SJSA1 (cell line): ENCODE results near the gene LAMA3. TPM values are rescaled to one million over a fixed set of nuclear protein-coding genes. Genes with fewer than 3 reads are reported as not detected.

Experiments
- DNase-seq, 2 experiments: peaks; one replicate each; pipeline ENCODE4 v3.0.0-alpha.2; 2015 to 2020; ENCODE audit warnings: low spot score in 2 of 2, low read depth in 1 of 2
- H3K27ac ChIP-seq: fragments of 250-450 bp; sonication (Bioruptor Pico); 2 replicates; pipeline ENCODE4 v1.5.1; 2020; ENCODE audit warnings: mild to moderate bottlenecking, moderate library complexity
- H3K27me3 ChIP-seq: fragments of 250-450 bp; sonication (Bioruptor Pico); replicated peaks from 2 replicates; pipeline ENCODE4 v1.5.1; 2020; ENCODE audit warnings: mild to moderate bottlenecking, moderate library complexity
- H3K36me3 ChIP-seq: fragments of 250-450 bp; sonication (Bioruptor Pico); 2 replicates; pipeline ENCODE4 v1.5.1; 2020; ENCODE audit warnings: mild to moderate bottlenecking
- H3K4me1 ChIP-seq: fragments of 250-450 bp; sonication (Bioruptor Pico); replicated peaks from 2 replicates; pipeline ENCODE4 v1.6.1; 2021; ENCODE audit warnings: mild to moderate bottlenecking
- H3K4me3 ChIP-seq: fragments of 250-450 bp; sonication (Bioruptor Pico); 2 replicates; pipeline ENCODE4 v1.5.1; 2020; ENCODE audit warnings: mild to moderate bottlenecking
- H3K9me3 ChIP-seq: fragments of 250-450 bp; sonication (Bioruptor Pico); replicated peaks from 2 replicates; pipeline ENCODE4 v1.5.1; 2020; ENCODE audit warnings: mild to moderate bottlenecking
- total RNA-seq: library from RNA; depleted of rRNA; stranded (reverse); fragments of >200 nt; shearing (Covaris generic); gene quantifications from 2 replicates; pipeline ENCODE4 v1.2.3, GENCODE V29; 2014

LAMA3 gene
- total RNA-seq, 1 experiment from 2014 or later = 0.61 TPM

DNA sequence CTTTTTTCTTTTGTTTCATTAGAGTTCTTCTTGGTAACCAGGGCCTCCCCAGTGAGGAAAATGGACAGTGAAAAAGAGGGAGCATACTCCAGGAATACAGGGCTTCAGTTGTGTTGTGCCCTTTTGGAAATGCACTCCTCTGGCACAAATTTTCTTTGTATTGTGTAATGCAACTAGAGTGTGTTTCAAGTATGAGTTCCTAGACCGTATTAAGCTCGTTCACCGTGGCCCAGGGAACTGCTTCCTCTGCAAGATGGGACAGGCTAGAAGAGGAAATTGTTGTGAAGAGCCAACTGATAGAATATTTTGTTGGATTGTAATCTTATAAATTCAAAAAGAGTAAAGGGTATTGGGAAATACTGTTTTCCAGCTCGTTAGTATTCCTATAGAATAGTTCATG, 188.1 kb downstream of the LAMA3 start:
- no peaks in the 10 kb centered on the region for H3K4me1 ChIP-seq
- H3K27ac ChIP-seq = no peak overlapping the region
- no peak overlapping the region for H3K4me3 ChIP-seq
- H3K36me3 ChIP-seq = no peaks in the 10 kb centered on the region
- H3K27me3 ChIP-seq = no peaks in the 10 kb centered on the region
- no peak for DNase-seq
- no peaks in the 10 kb centered on the region for H3K9me3 ChIP-seq

GRCh38 chr18:23878336-23878900, 189.2 kb downstream of the LAMA3 start:
- no peaks in the 10 kb centered on the region for H3K4me1 ChIP-seq
- DNase-seq = no peak
- H3K36me3 ChIP-seq = no peaks in the 10 kb centered on the region
- H3K27ac ChIP-seq = no peak overlapping the region
- no peaks in the 10 kb centered on the region for H3K27me3 ChIP-seq
- H3K4me3 ChIP-seq = no peak overlapping the region
- H3K9me3 ChIP-seq = no peaks in the 10 kb centered on the region

- DNase-seq = no peak
- H3K36me3 ChIP-seq = no peaks in the 10 kb centered on the region
- H3K9me3 ChIP-seq = no peaks in the 10 kb centered on the region
- no peak overlapping the region for H3K4me3 ChIP-seq
- no peaks in the 10 kb centered on the region for H3K27me3 ChIP-seq
- no peaks in the 10 kb centered on the region for H3K4me1 ChIP-seq
- H3K27ac ChIP-seq = no peak overlapping the region
Measured at GRCh38 chr18:23879126-23879525, 189.9 kb downstream of the LAMA3 start.

DNA sequence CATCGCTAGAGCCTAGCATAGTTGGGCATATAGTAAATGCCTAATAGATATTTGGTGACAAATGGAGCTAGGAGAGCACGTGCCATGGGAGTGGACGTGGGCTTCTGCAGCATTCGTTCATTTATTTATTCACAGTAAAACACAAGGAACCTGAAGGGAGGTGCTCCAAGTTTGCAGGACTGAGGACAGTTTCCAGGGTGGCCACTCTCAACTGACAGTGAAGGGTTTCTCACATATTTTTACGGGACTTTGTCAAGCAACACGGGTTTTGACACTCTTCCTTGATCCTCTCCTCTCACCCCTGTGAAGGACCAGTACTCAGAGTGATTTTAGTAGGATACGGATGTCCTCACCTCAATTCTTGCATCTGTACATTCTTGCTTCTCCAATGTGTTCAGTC, 190.3 kb downstream of the LAMA3 start:
- no peak overlapping the region for H3K27ac ChIP-seq
- DNase-seq = no peak
- H3K4me1 ChIP-seq = no peaks in the 10 kb centered on the region
- no peaks in the 10 kb centered on the region for H3K9me3 ChIP-seq
- H3K4me3 ChIP-seq = no peak overlapping the region
- no peaks in the 10 kb centered on the region for H3K27me3 ChIP-seq
- no peaks in the 10 kb centered on the region for H3K36me3 ChIP-seq

DNA sequence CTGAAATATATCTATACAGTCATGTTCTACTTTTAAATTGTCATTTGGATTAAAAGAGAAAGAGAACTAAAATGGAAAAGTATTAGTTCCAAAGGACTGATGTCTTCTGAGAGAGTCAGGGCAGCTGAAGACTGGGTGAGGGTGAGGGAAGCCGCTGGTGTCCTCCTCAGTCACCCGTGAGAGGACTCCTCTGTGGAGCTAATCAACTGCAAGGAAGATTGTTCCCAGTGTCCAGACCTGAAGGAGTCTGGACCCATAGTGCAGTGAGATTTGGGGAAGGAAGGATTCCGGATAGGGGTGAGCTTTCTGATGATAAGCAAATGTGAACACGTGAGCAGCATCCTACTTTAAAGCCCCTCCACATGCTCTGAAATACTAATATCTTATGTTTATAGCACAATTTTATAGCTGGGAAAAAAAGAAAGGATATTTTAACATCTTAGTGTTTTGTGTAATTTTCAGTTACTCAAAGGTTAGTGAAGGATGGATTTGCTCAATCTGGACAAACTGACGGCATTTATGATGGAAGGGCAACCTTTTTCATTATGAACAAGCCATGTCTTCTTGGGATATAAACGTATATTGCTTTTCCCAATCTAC, 190.8 kb downstream of the LAMA3 start:
- Histone ChIP-seq H3K27me3 (no peaks in the 10 kb centered on the region), H3K4me1 (no peaks in the 10 kb centered on the region), H3K4me3 (no peak overlapping the region), H3K9me3 (no peaks in the 10 kb centered on the region), H3K36me3 (no peaks in the 10 kb centered on the region), H3K27ac (no peak overlapping the region)
- no peak for DNase-seq

DNA sequence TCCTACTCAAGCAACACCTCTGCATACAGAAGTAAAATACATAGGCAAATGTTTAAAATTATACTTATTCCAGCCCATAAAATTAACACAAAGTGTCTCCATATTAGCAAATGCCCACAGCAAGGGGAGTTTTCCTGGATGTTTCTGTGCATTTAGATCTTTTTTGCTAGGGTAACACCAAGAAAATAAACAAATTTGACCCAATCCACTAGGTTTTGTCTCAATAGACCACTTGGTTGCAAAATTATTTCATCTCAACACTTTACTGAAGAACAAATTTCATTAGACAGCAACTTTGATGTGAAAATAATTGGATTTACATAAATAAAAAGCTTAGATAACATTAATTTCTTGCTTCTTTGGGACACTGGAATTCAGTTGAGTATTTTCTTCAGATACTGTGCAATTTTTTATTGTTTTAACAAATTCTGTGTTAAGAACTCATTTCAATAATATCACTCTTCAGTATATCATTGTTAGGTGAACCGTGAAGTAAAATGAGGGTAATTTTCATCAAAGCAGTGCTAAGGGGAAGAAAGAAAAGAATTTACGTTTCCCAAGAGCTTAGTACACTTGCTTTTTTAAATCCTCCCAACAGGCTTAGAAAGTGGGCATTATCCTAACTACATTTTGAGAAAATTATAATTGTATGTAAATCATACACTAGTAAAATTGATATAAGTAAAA, 191.8 kb downstream of the LAMA3 start:
- H3K4me3 ChIP-seq = no peak overlapping the region
- DNase-seq = no peak
- no peaks in the 10 kb centered on the region for H3K27me3 ChIP-seq
- no peak overlapping the region for H3K27ac ChIP-seq
- H3K36me3 ChIP-seq = no peaks in the 10 kb centered on the region
- H3K4me1 ChIP-seq = no peaks in the 10 kb centered on the region
- no peaks in the 10 kb centered on the region for H3K9me3 ChIP-seq

GRCh38 chr18:23881778-23882177, 192.5 kb downstream of the LAMA3 start:
- Histone ChIP-seq H3K9me3 (no peaks in the 10 kb centered on the region), H3K4me1 (no peaks in the 10 kb centered on the region)

DNA sequence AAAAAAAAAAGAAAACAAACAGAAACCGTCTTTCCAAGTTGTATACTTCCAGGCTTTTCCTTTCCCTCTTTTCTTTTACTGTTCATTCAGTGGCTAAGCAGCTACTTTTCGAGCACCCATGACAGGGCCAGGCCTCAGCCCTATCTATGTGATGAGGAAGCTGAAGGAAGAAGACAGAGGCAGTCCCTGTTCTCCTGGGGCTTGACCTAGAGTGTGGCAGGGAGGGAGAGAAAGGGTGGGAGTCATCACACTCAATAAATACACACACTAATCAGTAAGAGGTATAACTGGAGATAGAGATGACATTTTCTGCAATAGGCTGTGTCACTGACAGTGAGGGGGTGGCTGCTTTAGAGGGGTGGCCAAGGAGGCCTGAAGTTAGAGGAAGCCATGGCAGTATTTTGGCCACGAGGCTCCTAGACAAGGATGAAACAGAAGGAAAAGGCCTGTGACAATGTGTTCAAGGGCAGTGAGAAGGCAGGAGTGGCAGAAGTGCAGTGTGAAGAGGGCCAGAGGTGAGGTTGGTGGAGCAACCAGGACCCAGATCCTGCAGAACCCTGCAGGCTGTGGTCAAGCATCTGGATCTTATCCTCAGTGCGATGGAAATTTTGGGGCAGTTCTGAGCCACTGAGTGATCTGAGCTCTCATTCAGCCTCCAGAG, 193.5 kb downstream of the LAMA3 start:
- Histone ChIP-seq H3K4me1 (no peaks in the 10 kb centered on the region), H3K4me3 (no peak overlapping the region), H3K36me3 (no peaks in the 10 kb centered on the region), H3K9me3 (no peaks in the 10 kb centered on the region), H3K27ac (no peak overlapping the region), H3K27me3 (no peaks in the 10 kb centered on the region)
- DNase-seq = no peak

More at GRCh38 chr18:23881778-23882177, 192.5 kb downstream of the LAMA3 start:
- Histone ChIP-seq H3K36me3 (no peaks in the 10 kb centered on the region), H3K27ac (no peak overlapping the region), H3K4me3 (no peak overlapping the region), H3K27me3 (no peaks in the 10 kb centered on the region)
- no peak for DNase-seq

GRCh38 chr18:23883277-23883790, 194.1 kb downstream of the LAMA3 start:
- H3K4me3 ChIP-seq = no peak overlapping the region
- H3K4me1 ChIP-seq = no peaks in the 10 kb centered on the region
- no peak overlapping the region for H3K27ac ChIP-seq
- no peaks in the 10 kb centered on the region for H3K27me3 ChIP-seq
- no peaks in the 10 kb centered on the region for H3K9me3 ChIP-seq
- H3K36me3 ChIP-seq = no peaks in the 10 kb centered on the region
- no peak for DNase-seq

DNA sequence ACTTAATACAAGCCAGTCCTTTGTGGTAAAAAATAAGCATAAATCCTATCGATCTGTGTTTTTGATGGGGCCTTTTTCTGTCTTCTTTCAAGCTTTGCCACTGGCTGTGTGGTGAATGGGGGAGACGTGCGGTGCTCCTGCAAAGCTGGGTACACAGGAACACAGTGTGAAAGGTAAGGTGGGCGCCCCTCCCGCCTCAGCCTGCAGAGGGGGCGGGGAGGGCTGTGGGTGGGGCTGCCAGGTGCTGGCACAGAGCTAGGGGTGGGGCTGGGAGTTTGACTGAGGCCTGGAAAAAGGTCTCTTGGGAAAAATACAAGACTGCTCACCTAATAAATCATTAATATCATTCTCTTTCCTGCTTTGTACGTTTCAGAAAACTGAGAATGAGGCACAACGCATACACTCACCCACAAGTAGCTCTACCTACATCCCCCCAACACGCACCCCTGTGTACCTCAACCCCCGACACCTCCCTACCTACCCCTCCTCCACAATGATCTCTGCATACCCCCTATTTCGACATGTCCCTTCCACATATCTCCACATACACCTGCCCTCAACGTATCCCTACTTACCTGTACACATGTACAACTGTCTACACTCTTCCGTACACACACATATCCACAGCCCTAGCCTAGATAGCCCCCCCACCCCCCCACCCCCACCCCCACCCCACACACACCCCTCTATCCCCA, 195.6 kb downstream of the LAMA3 start:
- no peaks in the 10 kb centered on the region for H3K27me3 ChIP-seq
- no peak for DNase-seq
- no peaks in the 10 kb centered on the region for H3K9me3 ChIP-seq
- no peaks in the 10 kb centered on the region for H3K4me1 ChIP-seq
- H3K36me3 ChIP-seq = no peaks in the 10 kb centered on the region
- no peak overlapping the region for H3K27ac ChIP-seq
- no peak overlapping the region for H3K4me3 ChIP-seq

GRCh38 chr18:23885750-23886149, 196.5 kb downstream of the LAMA3 start:
- no peak for DNase-seq
- H3K27ac ChIP-seq = no peak overlapping the region
- no peaks in the 10 kb centered on the region for H3K36me3 ChIP-seq
- no peaks in the 10 kb centered on the region for H3K27me3 ChIP-seq
- H3K4me3 ChIP-seq = no peak overlapping the region
- no peaks in the 10 kb centered on the region for H3K4me1 ChIP-seq
- H3K9me3 ChIP-seq = no peaks in the 10 kb centered on the region

DNA sequence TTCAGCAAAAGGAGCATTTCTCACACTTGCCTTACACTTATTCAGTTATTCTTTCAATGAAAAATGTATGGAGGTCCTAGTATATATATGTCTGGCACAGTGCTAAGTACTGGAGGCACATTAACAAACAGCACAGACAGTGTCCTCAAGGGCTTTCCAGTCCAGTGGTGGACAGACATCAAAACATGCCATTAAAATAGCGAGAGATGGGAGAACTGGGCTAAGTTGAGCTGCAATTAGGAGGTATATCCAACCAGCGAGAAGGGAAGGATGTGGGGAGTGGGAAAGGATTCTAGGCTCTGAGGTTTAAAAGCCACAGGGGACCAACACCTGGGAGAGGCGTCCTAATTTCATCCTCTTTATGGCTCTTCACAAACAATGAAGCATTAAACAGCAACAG, 197.8 kb downstream of the LAMA3 start:
- Histone ChIP-seq H3K4me1 (no peaks in the 10 kb centered on the region), H3K27ac (no peak overlapping the region), H3K9me3 (no peaks in the 10 kb centered on the region), H3K4me3 (no peak overlapping the region), H3K27me3 (no peaks in the 10 kb centered on the region), H3K36me3 (no peaks in the 10 kb centered on the region)
- no peak for DNase-seq

DNA sequence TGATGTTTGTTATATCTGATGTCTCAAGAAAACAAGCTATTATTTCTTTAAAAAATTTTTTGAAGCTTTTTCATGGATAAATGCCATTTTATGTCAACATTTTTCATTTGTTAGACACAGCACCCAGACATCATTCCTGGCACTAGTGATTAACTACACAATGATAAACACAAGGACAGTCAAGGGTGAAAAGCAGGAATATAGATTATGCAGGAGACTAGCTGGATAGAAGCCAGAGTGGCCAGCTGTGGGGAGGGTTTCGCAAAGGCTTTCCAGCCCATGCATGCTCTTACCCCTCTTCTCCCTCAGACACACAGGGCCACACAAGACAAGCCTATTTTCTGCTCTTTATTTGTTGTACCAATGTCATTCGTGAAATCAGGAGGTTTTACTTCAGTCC, 198.2 kb downstream of the LAMA3 start:
- Histone ChIP-seq H3K4me1 (no peaks in the 10 kb centered on the region), H3K27me3 (no peaks in the 10 kb centered on the region), H3K27ac (no peak overlapping the region), H3K36me3 (no peaks in the 10 kb centered on the region), H3K9me3 (no peaks in the 10 kb centered on the region), H3K4me3 (no peak overlapping the region)
- no peak for DNase-seq
